Tibial nerve (tissue), 4 donors: ENCODE data around the gene TBC1D22A. TPM values are rescaled to one million over a fixed set of nuclear protein-coding genes. Genes with fewer than 3 reads are reported as not detected.

Source experiments
- DNase-seq, 2 donors: peaks; one replicate each; pipeline ENCODE4 v3.0.0-alpha.2; 2019; ENCODE audit warnings: low spot score in 2 of 2
- H3K27ac ChIP-seq, 4 donors: fragments of 200-600 bp; sonication (generic) in 3 of 4; one replicate each; pipeline ENCODE4 v1.5.1; 2017 to 2019; ENCODE audit warnings: mild to moderate bottlenecking in 1 of 4
- H3K27me3 ChIP-seq, 2 donors: fragments of 200-600 bp; sonication (generic) in 1 of 2; one replicate each; pipeline versions ENCODE4 v1.5.1 to v1.6.0; 2017 to 2019
- H3K36me3 ChIP-seq, 3 donors: fragments of 200-600 bp; sonication (generic); one replicate each; pipeline ENCODE4 v1.5.1; 2018 to 2019
- H3K4me1 ChIP-seq, 4 donors: fragments of 200-600 bp; sonication (generic) in 3 of 4; one replicate each; pipeline ENCODE4 v1.5.1; 2017 to 2019
- H3K4me3 ChIP-seq, 4 donors: fragments of 200-600 bp; sonication (generic) in 3 of 4; one replicate each; pipeline ENCODE4 v1.5.1; 2017 to 2019; ENCODE audit warnings: mild to moderate bottlenecking in 1 of 4, moderate library complexity in 1 of 4
- H3K9me3 ChIP-seq, 4 donors: fragments of 200-600 bp; sonication (generic) in 3 of 4; one replicate each; pipeline ENCODE4 v1.5.1; 2017 to 2019
- EP300 ChIP-seq, 2 donors: sonication (generic); formaldehyde crosslinking; IDR thresholded peaks; one replicate each; pipeline ENCODE4 v1.6.1; 2017; ENCODE audit warnings: antibody characterized with exemption in 2 of 2, mild to moderate bottlenecking in 1 of 2
- POLR2A ChIP-seq, 2 donors: fragments of 450-650 bp; IDR thresholded peaks; one replicate each; pipeline ENCODE4 v1.6.1; 2017; ENCODE audit warnings: antibody characterized with exemption in 2 of 2, mild to moderate bottlenecking in 2 of 2, moderate library complexity in 2 of 2
- WGBS, 2 donors: methylation state at CpG; one replicate each; pipeline ENCODE4 v1.1.5; 2018; 5-methylcytosine and 5-hydroxymethylcytosine counted together
- total RNA-seq, 4 donors: library from RNA; depleted of rRNA; stranded (reverse); fragments of >200 nt; gene quantifications; one replicate each; pipeline ENCODE4 v1.1.0, GENCODE V29; 2016
- TF ChIP-seq, protein P1 (sequence below), 5 experiments: fragments of 200-600 bp in 3 of 5; fragments of 450-650 bp in 2 of 5; sonication (generic) in 3 of 5; IDR thresholded peaks; one replicate each; pipeline ENCODE4 v1.5.1; 2016 to 2019; ENCODE audit warnings: antibody characterized with exemption in 5 of 5, mild to moderate bottlenecking in 3 of 5, moderate library complexity in 2 of 5

Gene TBC1D22A
- total RNA-seq, 4 donors from 2014 or later = 27.3 to 35.4 (median 29.3) TPM

DNA sequence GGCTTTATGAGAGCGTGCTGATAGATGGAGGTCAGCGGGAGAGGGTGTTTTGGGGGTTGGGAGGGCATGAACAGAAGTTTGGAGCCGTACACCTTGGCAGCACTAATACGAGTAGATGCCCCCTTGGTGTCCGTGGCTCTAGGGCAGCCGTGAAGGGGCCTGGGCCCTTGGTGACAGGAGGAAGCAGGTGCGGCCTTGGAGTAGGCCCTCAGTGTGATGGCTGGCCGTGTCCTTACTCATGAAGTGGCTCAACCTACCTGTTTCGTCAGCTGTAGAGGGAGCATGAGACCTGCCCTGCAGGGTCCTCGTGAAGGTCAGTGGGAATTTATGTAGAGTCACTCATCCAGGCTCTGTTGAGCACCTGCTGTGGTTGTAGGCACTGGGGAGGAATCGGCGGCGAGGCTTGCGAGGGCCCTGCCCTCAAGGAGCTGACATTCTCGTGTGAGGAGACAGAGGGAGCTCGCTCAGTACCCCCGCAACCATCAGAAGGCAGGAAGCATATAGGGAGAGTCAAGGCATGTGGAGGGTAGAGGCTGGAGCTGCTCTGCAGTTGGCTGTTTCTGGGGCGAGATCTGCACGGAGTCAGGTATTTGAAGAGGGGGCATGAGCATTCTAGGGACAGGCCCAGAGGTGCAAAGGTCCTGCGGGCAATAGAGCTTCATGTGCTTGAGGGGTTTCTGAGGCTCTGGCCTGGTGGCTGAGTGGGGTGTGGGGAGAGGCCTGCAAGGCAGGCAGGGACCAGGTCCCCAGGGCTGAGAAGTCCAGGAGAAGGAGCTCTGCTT lies 39.6 kb downstream of the TBC1D22A start:
- 91 to 97% methylated on average over 20 of the region's 20 CpGs for WGBS, 2 donors
- no peak overlapping the region for H3K27ac ChIP-seq
- peaks cover 0 to 58% (median 5%) of the 10 kb centered on the region in 3 donors for H3K36me3 ChIP-seq
- H3K27me3 ChIP-seq = no peaks in the 10 kb centered on the region
- no peak for TF ChIP-seq EP300 (IDR thresholded peaks at IDR 0.05)
- no peak overlapping the region for H3K4me3 ChIP-seq
- H3K9me3 ChIP-seq = no peaks in the 10 kb centered on the region
- peaks cover 0 to 27% (median 11%) of the 10 kb centered on the region in 4 donors for H3K4me1 ChIP-seq
- DNase-seq = no peak

DNA sequence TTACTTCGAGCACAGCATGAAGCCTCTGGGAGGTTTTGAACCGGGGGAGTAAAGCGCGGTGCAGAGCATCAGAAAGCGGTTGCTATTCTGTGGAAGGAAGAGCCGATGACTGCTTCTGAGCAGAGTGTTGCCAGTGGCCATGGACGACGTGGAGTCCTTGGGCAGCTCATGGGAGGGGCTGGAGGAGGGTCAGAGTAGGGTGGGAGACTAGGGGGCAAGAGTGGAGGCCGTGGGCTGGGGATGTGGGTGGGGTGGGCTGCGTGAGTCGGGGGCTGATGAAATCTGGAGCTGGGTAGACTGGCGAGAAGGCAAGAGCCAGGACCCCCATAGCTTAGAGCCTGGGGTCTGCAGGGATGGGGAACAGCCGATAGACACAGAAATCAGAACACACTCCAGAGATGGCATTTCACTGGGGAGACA lies 40.2 kb downstream of the TBC1D22A start:
- Histone ChIP-seq H3K36me3 (peaks cover 0 to 58% (median 5%) of the 10 kb centered on the region in 3 donors), H3K27ac (no peak overlapping the region), H3K27me3 (no peaks in the 10 kb centered on the region), H3K4me1 (peaks cover 0 to 27% (median 11%) of the 10 kb centered on the region in 4 donors), H3K4me3 (no peak overlapping the region), H3K9me3 (no peaks in the 10 kb centered on the region)
- WGBS, 2 donors = 80 to 82% methylated on average over 13 of the region's 13 CpGs
- TF ChIP-seq POLR2A (IDR thresholded peaks at IDR 0.05) (no peak), EP300 (IDR thresholded peaks at IDR 0.05) (no peak)
- TF ChIP-seq, protein P1, sequence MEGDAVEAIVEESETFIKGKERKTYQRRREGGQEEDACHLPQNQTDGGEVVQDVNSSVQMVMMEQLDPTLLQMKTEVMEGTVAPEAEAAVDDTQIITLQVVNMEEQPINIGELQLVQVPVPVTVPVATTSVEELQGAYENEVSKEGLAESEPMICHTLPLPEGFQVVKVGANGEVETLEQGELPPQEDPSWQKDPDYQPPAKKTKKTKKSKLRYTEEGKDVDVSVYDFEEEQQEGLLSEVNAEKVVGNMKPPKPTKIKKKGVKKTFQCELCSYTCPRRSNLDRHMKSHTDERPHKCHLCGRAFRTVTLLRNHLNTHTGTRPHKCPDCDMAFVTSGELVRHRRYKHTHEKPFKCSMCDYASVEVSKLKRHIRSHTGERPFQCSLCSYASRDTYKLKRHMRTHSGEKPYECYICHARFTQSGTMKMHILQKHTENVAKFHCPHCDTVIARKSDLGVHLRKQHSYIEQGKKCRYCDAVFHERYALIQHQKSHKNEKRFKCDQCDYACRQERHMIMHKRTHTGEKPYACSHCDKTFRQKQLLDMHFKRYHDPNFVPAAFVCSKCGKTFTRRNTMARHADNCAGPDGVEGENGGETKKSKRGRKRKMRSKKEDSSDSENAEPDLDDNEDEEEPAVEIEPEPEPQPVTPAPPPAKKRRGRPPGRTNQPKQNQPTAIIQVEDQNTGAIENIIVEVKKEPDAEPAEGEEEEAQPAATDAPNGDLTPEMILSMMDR (IDR thresholded peaks at IDR 0.05) = no peak
- no peak for DNase-seq

DNA sequence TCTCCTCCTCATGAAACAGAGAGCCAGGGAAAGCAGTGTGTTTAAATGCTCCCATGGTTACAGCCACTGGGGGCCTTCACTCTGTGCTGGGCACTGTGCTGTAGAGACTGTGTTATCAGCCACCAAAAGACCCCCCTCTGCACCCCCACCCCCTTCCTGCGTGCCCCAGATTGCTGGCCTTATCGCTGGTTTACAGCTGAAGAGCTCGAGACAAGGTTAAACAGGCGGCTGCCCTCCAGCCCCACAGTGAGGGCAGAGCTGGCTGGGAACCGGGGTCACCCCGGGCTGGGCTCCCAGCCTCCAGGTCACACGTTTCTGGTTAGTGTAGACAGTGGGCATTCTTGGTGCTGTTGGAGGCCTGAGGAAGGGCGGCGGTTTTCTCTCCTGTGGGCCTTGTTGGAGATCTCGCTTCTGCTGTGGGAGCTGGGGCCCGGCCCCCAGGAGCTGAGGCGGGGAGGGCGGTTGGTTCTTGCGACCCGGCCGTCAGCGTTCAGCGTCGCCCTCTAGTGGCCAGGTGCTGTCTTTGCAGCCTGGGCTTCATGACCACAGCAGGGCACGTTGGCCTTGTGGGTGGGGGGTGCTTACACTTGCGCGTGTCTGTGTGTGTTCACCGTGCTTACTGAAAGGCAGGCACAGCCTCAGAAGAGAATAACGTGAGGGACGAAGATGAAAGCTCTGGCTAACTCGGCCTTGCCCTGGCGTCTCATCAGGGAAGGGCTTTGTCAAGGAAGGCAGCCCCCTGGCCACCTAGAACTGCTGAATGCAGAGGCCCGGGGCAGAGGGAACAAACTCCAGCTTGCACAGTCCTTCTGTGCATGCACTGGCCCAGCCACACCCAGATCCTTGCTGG lies 40.8 kb downstream of the TBC1D22A start:
- Histone ChIP-seq H3K27ac (no peak overlapping the region), H3K36me3 (peaks cover 0 to 52% (median 0%) of the 10 kb centered on the region in 3 donors), H3K4me1 (peaks cover 0 to 26% (median 8%) of the 10 kb centered on the region in 4 donors), H3K4me3 (no peak overlapping the region), H3K27me3 (no peaks in the 10 kb centered on the region), H3K9me3 (no peaks in the 10 kb centered on the region)
- TF ChIP-seq, protein P1 (IDR thresholded peaks at IDR 0.05) = peak; percentile 86 to 93 (median 87)
- TF ChIP-seq EP300 (IDR thresholded peaks at IDR 0.05) (no peak), POLR2A (IDR thresholded peaks at IDR 0.05) (no peak)
- no peak for DNase-seq
- 39 to 50% methylated on average over 19 to 27 of the region's 28 CpGs for WGBS, 2 donors

DNA sequence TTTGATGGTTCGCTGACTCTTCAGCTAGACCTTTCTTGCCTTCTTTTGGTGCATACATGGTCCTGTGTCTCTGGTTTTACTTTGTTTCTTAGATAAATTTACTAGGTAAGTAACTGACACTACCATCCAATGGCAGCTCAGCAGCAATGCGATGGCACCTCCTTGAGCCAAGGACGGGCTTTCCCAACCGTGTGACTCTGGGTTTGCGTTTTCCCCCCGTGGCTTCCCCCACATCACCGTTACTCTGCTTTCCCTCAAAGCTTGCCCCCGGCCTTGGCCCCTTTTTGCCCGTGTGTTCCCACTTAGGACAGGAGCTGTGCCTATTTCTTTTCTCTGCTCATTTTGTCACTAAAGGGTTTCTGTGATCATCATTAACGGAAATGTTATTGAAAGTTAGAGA lies 41.5 kb downstream of the TBC1D22A start:
- 85 to 88% methylated on average over 10 of the region's 10 CpGs for WGBS, 2 donors
- H3K36me3 ChIP-seq = peaks cover 0 to 55% (median 0%) of the 10 kb centered on the region in 3 donors
- no peaks in the 10 kb centered on the region for H3K9me3 ChIP-seq
- no peak overlapping the region for H3K4me3 ChIP-seq
- TF ChIP-seq, protein P1 (IDR thresholded peaks at IDR 0.05) = no peak
- TF ChIP-seq POLR2A (IDR thresholded peaks at IDR 0.05) = no peak
- no peak for TF ChIP-seq EP300 (IDR thresholded peaks at IDR 0.05)
- H3K4me1 ChIP-seq = peaks cover 0 to 19% (median 6%) of the 10 kb centered on the region in 4 donors
- no peak for DNase-seq
- no peak overlapping the region for H3K27ac ChIP-seq
- H3K27me3 ChIP-seq = no peaks in the 10 kb centered on the region

DNA sequence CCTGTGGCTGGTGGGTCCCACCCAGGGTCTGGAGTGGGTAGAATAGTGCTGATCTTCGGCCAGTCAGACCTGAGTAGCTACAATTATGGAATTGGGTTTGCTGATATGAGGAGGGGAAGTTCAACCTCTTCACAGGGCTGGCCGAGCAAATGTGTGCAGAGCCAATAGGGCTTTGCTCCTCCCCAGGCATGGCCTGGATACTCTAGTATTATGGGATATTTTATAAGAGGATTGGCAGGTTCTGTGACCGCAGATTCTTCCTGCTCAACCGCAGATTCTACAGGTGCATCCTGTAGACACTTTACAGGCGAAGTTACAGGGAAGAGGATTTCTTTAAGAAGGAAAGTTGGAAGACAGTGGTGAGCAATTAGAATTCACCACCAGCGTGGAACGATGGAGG lies 44.3 kb downstream of the TBC1D22A start:
- peaks cover 0 to 15% (median 4%) of the 10 kb centered on the region in 4 donors for H3K4me1 ChIP-seq
- no peaks in the 10 kb centered on the region for H3K9me3 ChIP-seq
- H3K4me3 ChIP-seq = no peak overlapping the region
- H3K27me3 ChIP-seq = no peaks in the 10 kb centered on the region
- 84 to 93% methylated on average over 7 of the region's 7 CpGs for WGBS, 2 donors
- no peak for DNase-seq
- TF ChIP-seq EP300 (IDR thresholded peaks at IDR 0.05) = no peak
- no peak for TF ChIP-seq POLR2A (IDR thresholded peaks at IDR 0.05)
- TF ChIP-seq, protein P1 (IDR thresholded peaks at IDR 0.05) = no peak
- no peak overlapping the region for H3K27ac ChIP-seq
- peaks cover 0 to 41% (median 0%) of the 10 kb centered on the region in 3 donors for H3K36me3 ChIP-seq
